Measurements from ENCODE around the gene NBR1.

Gene NBR1

GRCh38 chr17:43125133-43125966, 45.7 kb upstream of the NBR1 start, which contains the start of gene BRCA1 (continued):
- TF ChIP-seq INSM2 (tag by site-specific recombination; IDR thresholded peaks at IDR 0.05) (no peak), GLI4 (tag by site-specific recombination; IDR thresholded peaks at IDR 0.05) (no peak), SALL2 (tag by site-specific recombination; IDR thresholded peaks at IDR 0.05; ENCODE audit: borderline replicate concordance) (no peak), ZNF830 (tag by site-specific recombination; IDR thresholded peaks at IDR 0.05; ENCODE audit: low read depth) (no peak), ZNF560 (tag by site-specific recombination; IDR thresholded peaks at IDR 0.05; ENCODE audit: borderline replicate concordance) (no peak), ZNF596 (tag by site-specific recombination; IDR thresholded peaks at IDR 0.05) (no peak), ZXDB (tag by site-specific recombination; IDR thresholded peaks at IDR 0.05) (peak; percentile 96), ZNF629 (tag by site-specific recombination; IDR thresholded peaks at IDR 0.05) (peak; percentile 97), ZNF639 (tag by site-specific recombination; IDR thresholded peaks at IDR 0.05) (no peak), ZNF404 (tag by site-specific recombination; IDR thresholded peaks at IDR 0.05) (no peak), ZNF26 (tag by site-specific recombination; IDR thresholded peaks at IDR 0.05) (no peak), ZNF398 (tag by site-specific recombination; IDR thresholded peaks at IDR 0.05) (no peak; the same call in 1 of the 2 replicates), ZNF518A (tag by site-specific recombination; conservative IDR thresholded peaks at IDR 0.05; ENCODE audit: low read depth) (peak; percentile 58; the same call in 1 of the 2 replicates), OSR2 (tag by site-specific recombination; IDR thresholded peaks at IDR 0.05) (peak; percentile 62; the same call in 1 of the 2 replicates), ZNF169 (tag by site-specific recombination; IDR thresholded peaks at IDR 0.05) (no peak), ZSCAN18 (tag by site-specific recombination; IDR thresholded peaks at IDR 0.05) (no peak), AEBP2 (tag by site-specific recombination; IDR thresholded peaks at IDR 0.05; ENCODE audit: borderline replicate concordance) (no peak)

Measured in HEK293 (cell line).